H1 (cell line): ENCODE data around the gene TMEM117. TPM values are rescaled to one million over a fixed set of nuclear protein-coding genes. Genes with fewer than 3 reads are reported as not detected.

Source experiments
- CTCF ChIA-PET: fragments of 300-600 bp; sonication (Branson Sonifier 250); formaldehyde crosslinking; loops from one replicate; lab custom pipeline; 2021; ENCODE audit not compliant: partially characterized antibody; lab: Charles Lee
- POLR2A ChIA-PET: fragments of 300-600 bp; sonication (Branson Sonifier 250); formaldehyde crosslinking; loops from one replicate; lab custom pipeline; 2021; ENCODE audit warnings: inconsistent platforms; ENCODE audit not compliant: partially characterized antibody; lab: Charles Lee
- DNase-seq, 2 experiments: peaks; one replicate each; pipeline versions ENCODE4 v3.0.0 to v3.0.0-alpha.2; 2010 to 2022; ENCODE audit warnings: low spot score in 2 of 2, low read depth in 1 of 2, mixed read lengths in 1 of 2
- FAIRE-seq: peaks from 2 replicates; lab custom pipeline; 2011; peaks lifted over from hg19 to GRCh38; lab: Jason Lieb, UNC
- H2AFZ ChIP-seq: 2 replicates; pipeline ENCODE4 v1.8.1; 2012; ENCODE audit warnings: low read length, inconsistent platforms
- H2AK5ac ChIP-seq: 2 replicates; pipeline ENCODE4 v1.6.1; 2013; ENCODE audit warnings: low read depth, low read length
- H2BK120ac ChIP-seq: replicated peaks from 2 replicates; pipeline ENCODE3; 2013; ENCODE audit warnings: low read depth, low read length, inconsistent platforms
- H2BK12ac ChIP-seq: 2 replicates; pipeline ENCODE4 v1.6.1; 2013; ENCODE audit warnings: low read depth, low read length
- H2BK15ac ChIP-seq: 2 replicates; pipeline ENCODE4 v1.6.1; 2013; ENCODE audit warnings: low read length
- H2BK20ac ChIP-seq: 2 replicates; pipeline ENCODE4 v1.6.1; 2013; ENCODE audit warnings: low read length
- H2BK5ac ChIP-seq: 2 replicates; pipeline ENCODE4 v1.6.1; 2013; ENCODE audit warnings: low read depth, low read length
- H3K14ac ChIP-seq: 2 replicates; pipeline ENCODE4 v1.6.1; 2013; ENCODE audit warnings: inconsistent platforms; ENCODE audit not compliant: insufficient read length
- H3K18ac ChIP-seq: 2 replicates; pipeline ENCODE4 v1.6.1; 2013; ENCODE audit warnings: low read length; ENCODE audit errors: extremely low read depth
- H3K23ac ChIP-seq: 2 replicates; pipeline ENCODE4 v1.6.1; 2013; ENCODE audit warnings: inconsistent platforms; ENCODE audit not compliant: insufficient read length
- H3K23me2 ChIP-seq: 2 replicates; pipeline ENCODE4 v1.6.1; 2013; ENCODE audit warnings: low read depth, low read length
- H3K27ac ChIP-seq: 2 replicates; pipeline ENCODE4 v1.6.1; 2011; ENCODE audit warnings: low read depth, low read length, inconsistent platforms
- H3K27me3 ChIP-seq, 4 experiments: replicated peaks in 1 of 4; 1 replicate in 1 of 4; 2 replicates in 3 of 4; pipeline versions ENCODE4 v1.6.1 to v1.8.1; 2011 to 2013; ENCODE audit warnings: low read length in 3 of 4, mild to moderate bottlenecking in 3 of 4, inconsistent platforms in 2 of 4, mixed read lengths in 2 of 4, moderate library complexity in 1 of 4; ENCODE audit not compliant: control insufficient read depth in 3 of 4, insufficient read depth in 3 of 4; ENCODE audit errors: extremely low read depth in 1 of 4
- H3K36me3 ChIP-seq, 4 experiments: 2 replicates each; pipeline versions ENCODE4 v1.6.1 to v1.8.1; 2011 to 2013; ENCODE audit warnings: mild to moderate bottlenecking in 4 of 4, low read length in 3 of 4, moderate library complexity in 2 of 4, control low read depth in 1 of 4, inconsistent platforms in 1 of 4; ENCODE audit not compliant: insufficient read depth in 4 of 4, control insufficient read depth in 2 of 4
- H3K4ac ChIP-seq: replicated peaks from 2 replicates; pipeline ENCODE3; 2013; ENCODE audit warnings: low read length, low read depth, mixed read lengths, inconsistent platforms; ENCODE audit not compliant: insufficient read length
- H3K4me1 ChIP-seq, 4 experiments: replicated peaks in 1 of 4; 1 replicate in 1 of 4; 2 replicates in 3 of 4; pipeline versions ENCODE4 v1.6.1 to v1.8.1; 2011 to 2013; ENCODE audit warnings: low read length in 3 of 4, inconsistent platforms in 2 of 4, mixed read lengths in 1 of 4; ENCODE audit not compliant: insufficient read depth in 4 of 4, control insufficient read depth in 3 of 4
- H3K4me2 ChIP-seq, 2 experiments: 2 replicates each; pipeline versions ENCODE4 v1.6.1 to v1.8.1; 2011 to 2013; ENCODE audit warnings: low read depth in 2 of 2, low read length in 2 of 2, control low read depth in 1 of 2, inconsistent platforms in 1 of 2, mild to moderate bottlenecking in 1 of 2; ENCODE audit not compliant: insufficient read depth in 1 of 2
- H3K4me3 ChIP-seq, 4 experiments: fragments of 200-600, 300-600 bp in 1 of 4; sonication (generic), shearing (Covaris generic), sonication (Bioruptor Twin) in 1 of 4; 2 replicates each; pipeline versions ENCODE4 v1.5.1 to v1.8.1; 2011 to 2016; ENCODE audit warnings: low read length in 4 of 4, low read depth in 3 of 4, control low read depth in 2 of 4, inconsistent platforms in 2 of 4, mild to moderate bottlenecking in 2 of 4, mixed read lengths in 1 of 4, moderate library complexity in 1 of 4; ENCODE audit not compliant: insufficient read depth in 2 of 4; ENCODE audit errors: extremely low read depth in 1 of 4
- H3K56ac ChIP-seq: replicated peaks from 2 replicates; pipeline ENCODE3; 2013; ENCODE audit warnings: low read depth, mild to moderate bottlenecking, mixed read lengths, low read length, inconsistent platforms; ENCODE audit not compliant: insufficient read length
- H3K79me1 ChIP-seq: 2 replicates; pipeline ENCODE4 v1.6.1; 2013; ENCODE audit warnings: low read depth, low read length, control low read depth
- H3K79me2 ChIP-seq, 2 experiments: 2 replicates each; pipeline versions ENCODE4 v1.6.1 to v1.8.1; 2012 to 2013; ENCODE audit warnings: low read length in 2 of 2, mild to moderate bottlenecking in 2 of 2, inconsistent platforms in 1 of 2; ENCODE audit not compliant: insufficient read depth in 2 of 2, control insufficient read depth in 1 of 2
- H3K9ac ChIP-seq, 4 experiments: replicated peaks in 1 of 4; 1 replicate in 1 of 4; 2 replicates in 3 of 4; pipeline versions ENCODE4 v1.6.1 to v1.8.1; 2011 to 2013; ENCODE audit warnings: low read depth in 3 of 4, low read length in 3 of 4, control low read depth in 2 of 4, mild to moderate bottlenecking in 2 of 4, moderate library complexity in 2 of 4, inconsistent platforms in 1 of 4; ENCODE audit errors: extremely low read depth in 1 of 4
- H3K9me3 ChIP-seq, 2 experiments: 2 replicates each; pipeline versions ENCODE4 v1.6.1 to v1.8.1; 2012 to 2013; ENCODE audit warnings: mild to moderate bottlenecking in 2 of 2, moderate library complexity in 2 of 2, control low read depth in 1 of 2, inconsistent platforms in 1 of 2, low read depth in 1 of 2, low read length in 1 of 2, mixed read lengths in 1 of 2; ENCODE audit not compliant: insufficient read depth in 2 of 2
- H4K20me1 ChIP-seq, 2 experiments: replicated peaks in 1 of 2; 2 replicates each; pipeline versions ENCODE3 to v1.8.1; 2011 to 2013; ENCODE audit warnings: inconsistent platforms in 2 of 2, low read length in 2 of 2, mild to moderate bottlenecking in 1 of 2; ENCODE audit not compliant: insufficient read depth in 2 of 2, control insufficient read depth in 1 of 2
- H4K5ac ChIP-seq: 2 replicates; pipeline ENCODE4 v1.6.1; 2013; ENCODE audit warnings: low read length, low read depth, mixed read lengths, inconsistent platforms; ENCODE audit not compliant: insufficient read length
- H4K8ac ChIP-seq: 2 replicates; pipeline ENCODE4 v1.8.0; 2013; ENCODE audit warnings: mild to moderate bottlenecking, moderate library complexity, low read length, inconsistent platforms; ENCODE audit not compliant: insufficient read depth; ENCODE audit errors: extremely low read depth
- H4K91ac ChIP-seq: replicated peaks from 2 replicates; pipeline ENCODE3; 2013; ENCODE audit warnings: low read length, mixed read lengths, inconsistent platforms; ENCODE audit not compliant: insufficient read length
- TCF12 ChIP-seq: IDR thresholded peaks from 2 replicates; pipeline ENCODE4 v1.6.1; 2011; ENCODE audit warnings: low read depth, mild to moderate bottlenecking, low read length
- WGBS, 2 experiments: shearing (Covaris generic) in 1 of 2; methylation state at CpG; one replicate each; pipeline versions ENCODE4 v1.1.6 to v1.1.7; 2013 to 2015; ENCODE audit warnings: low lambda C conversion rate in 2 of 2, mixed read lengths in 2 of 2, inconsistent platforms in 1 of 2, low coverage in 1 of 2, missing lambda C conversion rate in 1 of 2; ENCODE audit not compliant: insufficient replicate concordance in 2 of 2, insufficient coverage in 1 of 2, insufficient read length in 1 of 2; ENCODE audit errors: extremely low coverage in 1 of 2, missing lambda C conversion rate in 1 of 2; 5-methylcytosine and 5-hydroxymethylcytosine counted together
- polyA plus RNA-seq, 7 experiments: library from polyadenylated mRNA; depleted of rRNA in 3 of 7; stranded (reverse) in 5 of 7; unstranded in 2 of 7; fragments of >200 nt in 5 of 7; fragments of 200-250 nt in 2 of 7; gene quantifications; 1 replicate in 5 of 7; 2 replicates in 1 of 7; 4 replicates in 1 of 7; pipeline versions ENCODE4 v1.2.1 to v1.2.3, GENCODE V29; 2011 to 2013; ENCODE audit warnings: missing spikeins in 2 of 7, mixed read lengths in 2 of 7
- total RNA-seq: library from RNA; stranded (reverse); fragmentation: NEBNext Ultra II Directional; extraction: Animal tissue kit (Norgen Biotek cat#: 25700); gene quantifications from 2 replicates; pipeline ENCODE4 v1.2.1, GENCODE V29; 2021

Gene TMEM117
- total and polyA plus RNA-seq, 2 of the 8 experiments (the other 6 are each of a cell fraction or from before 2014, with no cell fraction given) = 0.80 to 1.4 TPM

- Histone ChIP-seq H3K79me1 (no peaks in the 10 kb centered on the region), H2AFZ (no peak overlapping the region), H3K14ac (no peak overlapping the region), H3K9me3 (no peaks in the 10 kb centered on the region), H3K79me2 (no peaks in the 10 kb centered on the region), H3K4me3 (no peak overlapping the region), H2AK5ac (no peak overlapping the region), H3K27me3 (no peaks in the 10 kb centered on the region), H3K4me2 (no peak overlapping the region), H4K8ac (no peak overlapping the region), H4K5ac (no peak overlapping the region), H2BK15ac (no peak overlapping the region), H3K9ac (no peak overlapping the region), H2BK5ac (no peak overlapping the region), H2BK12ac (no peak overlapping the region), H2BK20ac (no peak overlapping the region), H4K20me1 (no peaks in the 10 kb centered on the region), H3K4me1 (peaks cover 0 to 3% (median 0%) of the 10 kb centered on the region in 4 experiments; a peak in 2 of 7 replicates), H3K23me2 (no peaks in the 10 kb centered on the region), H4K91ac (no peak overlapping the region), H3K4ac (no peak overlapping the region), H2BK120ac (no peak overlapping the region), H3K27ac (no peak overlapping the region), H3K56ac (no peak overlapping the region), H3K36me3 (no peaks in the 10 kb centered on the region), H3K23ac (no peak overlapping the region), H3K18ac (no peak overlapping the region)
- DNase-seq = no peak
- 26% methylated on average over 1 of the region's 1 CpG; no CpG with 5 or more reads in 1 of the 2 experiments for WGBS, 2 experiments
- no peak for FAIRE-seq
- CTCF ChIA-PET = interaction anchor here (0.6 to 1.1 kb wide), 2 partner anchors 14 to 476 kb away, joined by 3 read pairs; no protein-coding TSS in a partner anchor
- POLR2A ChIA-PET = no interaction called here
- no peak for TF ChIP-seq TCF12
These were observed 77.0 kb downstream of the TMEM117 start for GRCh38 chr12:43912859-43913258.
